Caco-2 (cell line): ENCODE data around the gene SPC25. TPM values are rescaled to one million over a fixed set of nuclear protein-coding genes. Genes with fewer than 3 reads are reported as not detected.
"Not testable (repeated sequence)": the region's sequence is repeated elsewhere in the genome, so short reads cannot be mapped to it uniquely, and the experiment has no call there.

Experiments
- BruUV-seq: library from RNA; stranded (reverse); fragments of 400-500 nt; replicated peaks from 2 replicates; lab custom pipeline; 2021; lab: Mats Ljungman, UMichigan
- CTCF ChIA-PET: fragments of 300-600 bp; sonication (Branson Sonifier 250); formaldehyde crosslinking; loops from one replicate; lab custom pipeline; 2022; ENCODE audit warnings: antibody characterized with exemption; lab: Charles Lee
- POLR2A ChIA-PET: fragments of 300-600 bp; sonication (Branson Sonifier 250); formaldehyde crosslinking; loops from one replicate; lab custom pipeline; 2022; ENCODE audit warnings: antibody characterized with exemption; lab: Charles Lee
- DNase-seq, 2 experiments: peaks; one replicate each; pipeline versions ENCODE4 v3.0.0 to v3.0.0-alpha.2; 2020 to 2022
- H3K27me3 ChIP-seq: replicated peaks from 2 replicates; pipeline ENCODE4 v1.6.0; 2011; ENCODE audit warnings: low read length; ENCODE audit not compliant: control insufficient read depth, insufficient read depth
- H3K36me3 ChIP-seq: 2 replicates; pipeline ENCODE4 v1.5.1; 2011; ENCODE audit warnings: low read length; ENCODE audit not compliant: control insufficient read depth, insufficient read depth
- H3K4me1 ChIP-seq: fragments of 250-450 bp; sonication (Bioruptor Pico); 2 replicates; pipeline ENCODE4 v1.5.1; 2020; ENCODE audit warnings: mild to moderate bottlenecking
- H3K4me3 ChIP-seq: 2 replicates; pipeline ENCODE4 v1.5.1; 2011; ENCODE audit warnings: low read depth, mild to moderate bottlenecking, control low read depth, low read length
- H3K9me3 ChIP-seq: fragments of 250-450 bp; sonication (Bioruptor Pico); 2 replicates; pipeline ENCODE4 v1.5.1; 2020; ENCODE audit warnings: mild to moderate bottlenecking, moderate library complexity
- H3K27ac Mint-ChIP-seq: one replicate; pipeline ENCODE4 v1.8.0; 2022; ENCODE audit warnings: mixed read lengths; ENCODE audit not compliant: unreplicated experiment
- H3K27me3 Mint-ChIP-seq: one replicate; pipeline ENCODE4 v1.8.0; 2022; ENCODE audit warnings: mixed read lengths; ENCODE audit not compliant: insufficient read depth, unreplicated experiment
- H3K36me3 Mint-ChIP-seq: one replicate; pipeline ENCODE4 v1.8.0; 2022; ENCODE audit warnings: mild to moderate bottlenecking, mixed read lengths; ENCODE audit not compliant: insufficient read depth, unreplicated experiment
- H3K4me1 Mint-ChIP-seq: one replicate; pipeline ENCODE4 v1.8.0; 2022; ENCODE audit warnings: low read depth, mixed read lengths; ENCODE audit not compliant: unreplicated experiment
- H3K4me3 Mint-ChIP-seq: one replicate; pipeline ENCODE4 v1.8.0; 2022; ENCODE audit warnings: mild to moderate bottlenecking, moderate library complexity, mixed read lengths; ENCODE audit not compliant: unreplicated experiment
- H3K9me3 Mint-ChIP-seq: one replicate; pipeline ENCODE4 v1.8.0; 2022; ENCODE audit warnings: mixed read lengths; ENCODE audit not compliant: unreplicated experiment
- CTCF ChIP-seq, 2 experiments: fragments of 200-600 bp in 1 of 2; IDR thresholded peaks; 1 replicate in 1 of 2; 2 replicates in 1 of 2; pipeline versions ENCODE4 v1.5.1 to v1.8.0; 2011 to 2022; ENCODE audit warnings: antibody characterized with exemption in 1 of 2, control low read depth in 1 of 2, inconsistent platforms in 1 of 2, low read depth in 1 of 2, low read length in 1 of 2, mild to moderate bottlenecking in 1 of 2, moderate library complexity in 1 of 2; ENCODE audit not compliant: insufficient read depth in 1 of 2, severe bottlenecking in 1 of 2, unreplicated experiment in 1 of 2
- intact Hi-C: fragments of 100-400 bp; cut with micrococcal nuclease; formaldehyde crosslinking; loops from one replicate; pipeline ENCODE4 v1.10.0; 2022; ENCODE audit not compliant: unreplicated experiment
- total RNA-seq: library from RNA; stranded (reverse); gene quantifications from 2 replicates; pipeline ENCODE4 v1.2.3, GENCODE V29; 2022

SPC25 gene
- total RNA-seq, 1 experiment from 2014 or later, result 32.6 TPM

GRCh38 chr2:168935810-168936581, 45.8 kb upstream of the SPC25 start:
- CTCF ChIA-PET, result no interaction called here
- H3K4me1 Mint-ChIP-seq, result no peaks in the 10 kb centered on the region

GRCh38 chr2:168934826-168935225, 44.6 kb upstream of the SPC25 start:
- no TSS peak for BruUV-seq
- H3K9me3 ChIP-seq, result no peaks in the 10 kb centered on the region
- POLR2A ChIA-PET, result no interaction called here
- H3K9me3 Mint-ChIP-seq, result no peaks in the 10 kb centered on the region
- no peaks in the 10 kb centered on the region for H3K4me1 Mint-ChIP-seq
- intact Hi-C loops, result no loop called here
- H3K36me3 Mint-ChIP-seq, result no peaks in the 10 kb centered on the region
- no peaks in the 10 kb centered on the region for H3K4me1 ChIP-seq
- TF ChIP-seq CTCF (IDR thresholded peaks at IDR 0.05; ENCODE audit: insufficient read depth in 1 of 2, low read depth in 1 of 2, low read length in 1 of 2, severe bottlenecking in 1 of 2, unreplicated experiment in 1 of 2), result no peak
- H3K4me3 Mint-ChIP-seq, result no peak overlapping the region
- CTCF ChIA-PET, result no interaction called here
- peaks cover 5% of the 10 kb centered on the region for H3K27me3 Mint-ChIP-seq
- H3K36me3 ChIP-seq, result no peaks in the 10 kb centered on the region
- H3K4me3 ChIP-seq, result no peak overlapping the region
- H3K27me3 ChIP-seq, result no peaks in the 10 kb centered on the region
- DNase-seq, result no peak
- H3K27ac Mint-ChIP-seq, result no peak overlapping the region

More at GRCh38 chr2:168935810-168936581, 45.8 kb upstream of the SPC25 start:
- POLR2A ChIA-PET, result no interaction called here
- no peak overlapping the region for H3K4me3 ChIP-seq
- no peaks in the 10 kb centered on the region for H3K36me3 Mint-ChIP-seq
- TF ChIP-seq CTCF (IDR thresholded peaks at IDR 0.05; ENCODE audit: insufficient read depth in 1 of 2, low read depth in 1 of 2, low read length in 1 of 2, severe bottlenecking in 1 of 2, unreplicated experiment in 1 of 2), result no peak
- no peaks in the 10 kb centered on the region for H3K36me3 ChIP-seq
- H3K4me1 ChIP-seq, result no peaks in the 10 kb centered on the region
- intact Hi-C loops, result no loop called here
- BruUV-seq, result no TSS peak
- H3K9me3 ChIP-seq, result no peaks in the 10 kb centered on the region
- no peak overlapping the region for H3K27ac Mint-ChIP-seq
- no peaks in the 10 kb centered on the region for H3K27me3 ChIP-seq
- no peak for DNase-seq
- peaks cover 2% of the 10 kb centered on the region for H3K27me3 Mint-ChIP-seq
- H3K4me3 Mint-ChIP-seq, result no peak overlapping the region
- H3K9me3 Mint-ChIP-seq, result no peaks in the 10 kb centered on the region

- BruUV-seq, H3K36me3 Mint-ChIP-seq, H3K36me3 ChIP-seq, H3K4me1 Mint-ChIP-seq, H3K27me3 ChIP-seq, H3K4me3 Mint-ChIP-seq, H3K27ac Mint-ChIP-seq, DNase-seq, POLR2A ChIA-PET, H3K4me3 ChIP-seq, H3K9me3 Mint-ChIP-seq, H3K9me3 ChIP-seq, intact Hi-C loops, H3K4me1 ChIP-seq: not testable (repeated sequence)
- CTCF ChIA-PET, result interaction anchor here (0.6 kb wide), 1 partner anchor 634 kb away, joined by 3 read pairs; no protein-coding TSS in a partner anchor
- peaks cover 14% of the 10 kb centered on the region for H3K27me3 Mint-ChIP-seq
Observed at GRCh38 chr2:168932174-168932573, 41.9 kb upstream of the SPC25 start.
